ENCODE data around the gene NTMT1. TPM values are rescaled to one million over a fixed set of nuclear protein-coding genes. Genes with fewer than 3 reads are reported as not detected.
A peak's percentile ranks its signal among the peaks of the same experiment; 100 is the strongest.

NTMT1 gene
- polyA plus RNA-seq, 3 donors = 16.0 to 43.9 (median 28.2) TPM

GRCh38 chr9:129664746-129665388 lies 38.9 kb downstream of the NTMT1 start:
- intact Hi-C loops (cut with micrococcal nuclease) = no loop called here
- no peak overlapping the region for H3K27ac Mint-ChIP-seq

DNA sequence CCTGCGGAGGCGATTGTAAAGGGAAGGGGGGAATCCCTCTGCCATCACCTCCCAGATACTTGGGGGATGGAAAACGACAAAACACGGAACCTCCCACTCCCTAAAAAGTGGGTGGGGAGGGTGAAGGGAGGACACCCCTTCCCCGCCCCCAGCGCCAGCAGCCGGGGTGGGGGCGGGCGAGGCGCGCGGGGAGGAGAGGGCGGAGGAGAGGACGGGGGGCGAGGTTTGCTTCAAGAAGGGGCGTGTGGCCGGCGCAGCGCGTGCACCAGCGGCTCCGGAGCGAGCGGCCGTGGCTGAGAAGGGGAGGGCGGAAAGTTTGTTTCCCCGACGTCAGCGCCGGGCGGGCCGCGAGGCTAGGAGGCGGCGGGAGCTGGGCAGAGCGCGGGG lies 39.4 kb downstream of the NTMT1 start, which contains the start of gene PRRX2:
Gene PRRX2, plus strand, starts transcription at position 259 of the 387 bp plus-strand sequence. CDS start 221 bp downstream, outside the sequence.
- H3K4me3 Mint-ChIP-seq = peak within 1 kb of the TSS; percentile 52 to 85
- H3K27ac ChIP-seq (ENCODE audit: low read depth in 1 of 2, low read length in 2 of 2) = no peak within 1 kb of the TSS
- no peaks in the 10 kb centered on the region for H4K20me1 ChIP-seq (ENCODE audit: insufficient read depth, low read length)
- WGBS (ENCODE audit: insufficient coverage) = 0% methylated on average over 26 of the region's 37 CpGs
- H3K4me1 ChIP-seq (ENCODE audit: control insufficient read depth in 1 of 2, insufficient read depth in 2 of 2, low read length in 2 of 2) = peaks cover 0 to 5% of the 10 kb centered on the region in 2 donors
- H3K36me3 ChIP-seq (replicated peaks in 1 of 2; ENCODE audit: control insufficient read depth in 1 of 2, insufficient read depth in 2 of 2, low read length in 2 of 2) = no peaks in the 10 kb centered on the region
- no peaks in the 10 kb centered on the region for H3K9me3 ChIP-seq (replicated peaks in 1 of 2; ENCODE audit: control insufficient read depth in 1 of 2, insufficient read depth in 1 of 2, low read length in 2 of 2)
- DNase-seq = no peak
- peaks cover 8% of the 10 kb centered on the region for H3K4me1 Mint-ChIP-seq
- no peaks in the 10 kb centered on the region for H3K79me2 ChIP-seq (ENCODE audit: insufficient read depth, low read length)
- peak within 1 kb of the TSS; percentile 8 for H3K9ac ChIP-seq (ENCODE audit: insufficient read depth, low read length, poor library complexity, severe bottlenecking)
- H3K36me3 Mint-ChIP-seq = no peaks in the 10 kb centered on the region
- peak within 1 kb of the TSS in 1 of 3 experiments; percentile 51 for H3K4me3 ChIP-seq (replicated peaks in 1 of 3; ENCODE audit: low read depth in 2 of 3, low read length in 3 of 3)
- peaks cover 11 to 46% of the 10 kb centered on the region in 2 donors for H3K27me3 ChIP-seq (ENCODE audit: control insufficient read depth in 2 of 2, insufficient read depth in 2 of 2, low read length in 2 of 2)
- peak within 1 kb of the TSS; percentile 58 for H3K4me2 ChIP-seq (replicated peaks; ENCODE audit: extremely low read depth, low read length, poor library complexity, severe bottlenecking)
- peaks cover 49 to 86% (median 63%) of the 10 kb centered on the region in 3 donors for H3K27me3 Mint-ChIP-seq (ENCODE audit: low read depth in 3 of 3)
- H3K27ac Mint-ChIP-seq = no peak within 1 kb of the TSS
- H2AFZ ChIP-seq (ENCODE audit: insufficient read depth, low read depth, low read length, poor library complexity, severe bottlenecking) = peak within 1 kb of the TSS; percentile 61
- TF ChIP-seq, protein P1, sequence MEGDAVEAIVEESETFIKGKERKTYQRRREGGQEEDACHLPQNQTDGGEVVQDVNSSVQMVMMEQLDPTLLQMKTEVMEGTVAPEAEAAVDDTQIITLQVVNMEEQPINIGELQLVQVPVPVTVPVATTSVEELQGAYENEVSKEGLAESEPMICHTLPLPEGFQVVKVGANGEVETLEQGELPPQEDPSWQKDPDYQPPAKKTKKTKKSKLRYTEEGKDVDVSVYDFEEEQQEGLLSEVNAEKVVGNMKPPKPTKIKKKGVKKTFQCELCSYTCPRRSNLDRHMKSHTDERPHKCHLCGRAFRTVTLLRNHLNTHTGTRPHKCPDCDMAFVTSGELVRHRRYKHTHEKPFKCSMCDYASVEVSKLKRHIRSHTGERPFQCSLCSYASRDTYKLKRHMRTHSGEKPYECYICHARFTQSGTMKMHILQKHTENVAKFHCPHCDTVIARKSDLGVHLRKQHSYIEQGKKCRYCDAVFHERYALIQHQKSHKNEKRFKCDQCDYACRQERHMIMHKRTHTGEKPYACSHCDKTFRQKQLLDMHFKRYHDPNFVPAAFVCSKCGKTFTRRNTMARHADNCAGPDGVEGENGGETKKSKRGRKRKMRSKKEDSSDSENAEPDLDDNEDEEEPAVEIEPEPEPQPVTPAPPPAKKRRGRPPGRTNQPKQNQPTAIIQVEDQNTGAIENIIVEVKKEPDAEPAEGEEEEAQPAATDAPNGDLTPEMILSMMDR (IDR thresholded peaks at IDR 0.05) = no peak
- intact Hi-C loops (cut with micrococcal nuclease) = no loop called here
- peaks cover 0 to 15% (median 2%) of the 10 kb centered on the region in 7 donors for H3K9me3 Mint-ChIP-seq

More at GRCh38 chr9:129664746-129665388, 38.9 kb downstream of the NTMT1 start:
- Mint-ChIP-seq H3K4me3 (peak overlapping the region; percentile 52 to 85), H3K9me3 (peaks cover 0 to 15% (median 2%) of the 10 kb centered on the region in 7 donors), H3K4me1 (peaks cover 8% of the 10 kb centered on the region), H3K36me3 (no peaks in the 10 kb centered on the region), H3K27me3 (ENCODE audit: low read depth in 3 of 3) (peaks cover 53 to 84% (median 66%) of the 10 kb centered on the region in 3 donors)
- Histone ChIP-seq H3K27ac (ENCODE audit: low read depth in 1 of 2, low read length in 2 of 2) (no peak overlapping the region), H3K27me3 (ENCODE audit: control insufficient read depth in 2 of 2, insufficient read depth in 2 of 2, low read length in 2 of 2) (peaks cover 11 to 46% of the 10 kb centered on the region in 2 donors), H3K9ac (ENCODE audit: insufficient read depth, low read length, poor library complexity, severe bottlenecking) (peak overlapping the region; percentile 8), H2AFZ (ENCODE audit: insufficient read depth, low read depth, low read length, poor library complexity, severe bottlenecking) (peak overlapping the region; percentile 61), H3K36me3 (replicated peaks in 1 of 2; ENCODE audit: control insufficient read depth in 1 of 2, insufficient read depth in 2 of 2, low read length in 2 of 2) (no peaks in the 10 kb centered on the region), H4K20me1 (ENCODE audit: insufficient read depth, low read length) (no peaks in the 10 kb centered on the region), H3K9me3 (replicated peaks in 1 of 2; ENCODE audit: control insufficient read depth in 1 of 2, insufficient read depth in 1 of 2, low read length in 2 of 2) (no peaks in the 10 kb centered on the region), H3K4me2 (replicated peaks; ENCODE audit: extremely low read depth, low read length, poor library complexity, severe bottlenecking) (peak overlapping the region; percentile 58), H3K4me1 (ENCODE audit: control insufficient read depth in 1 of 2, insufficient read depth in 2 of 2, low read length in 2 of 2) (peaks cover 0 to 5% of the 10 kb centered on the region in 2 donors), H3K79me2 (ENCODE audit: insufficient read depth, low read length) (no peaks in the 10 kb centered on the region), H3K4me3 (replicated peaks in 1 of 3; ENCODE audit: low read depth in 2 of 3, low read length in 3 of 3) (peak overlapping the region in 1 of 3 experiments; percentile 51)
- DNase-seq = no peak
- TF ChIP-seq, protein P1 (IDR thresholded peaks at IDR 0.05) = no peak
- 24% methylated on average over 18 of the region's 36 CpGs for WGBS (ENCODE audit: insufficient coverage)
